K562 (cell line): ENCODE measurements around the gene PPP1R14B. TPM values are rescaled to one million over a fixed set of nuclear protein-coding genes. Genes with fewer than 3 reads are reported as not detected.

Source experiments
- ATAC-seq: fragments of 200-7000 bp; cut with Tn5 transposase; 3 replicates; pipeline ENCODE4 v1.9.1; 2020; ENCODE audit warnings: moderate library complexity
- BruUV-seq: library from RNA; stranded (reverse); fragments of 400-500 nt; replicated peaks from 2 replicates; lab custom pipeline; 2021; lab: Mats Ljungman, UMichigan
- CTCF ChIA-PET: fragments of 300-600 bp; formaldehyde crosslinking; extraction: SDS; loops from one replicate; lab custom pipeline; 2021; ENCODE audit warnings: low intra/inter-chr PET ratio; lab: Yijun Ruan, JAX
- POLR2A ChIA-PET: fragments of 300-600, 350-650 bp; sonication (Branson Sonifier 250); formaldehyde crosslinking; extraction: SDS; loops from one replicate; lab custom pipeline; 2021; ENCODE audit warnings: antibody characterized with exemption, inconsistent platforms; lab: Yijun Ruan, JAX
- DNase-seq, 4 experiments: peaks; one replicate each; pipeline versions ENCODE4 v3.0.0 to v3.0.0-alpha.2; 2011 to 2018; ENCODE audit warnings: low spot score in 3 of 4, mixed read lengths in 3 of 4; ENCODE audit errors: extremely low read depth in 1 of 4
- FAIRE-seq: peaks from 2 replicates; lab custom pipeline; 2011; peaks lifted over from hg19 to GRCh38; lab: Jason Lieb, UNC
- H2AFZ ChIP-seq: 2 replicates; pipeline ENCODE4 v1.6.0; 2011; ENCODE audit warnings: low read depth, low read length, control low read depth, inconsistent platforms
- H3K27ac ChIP-seq: fragments of 200-600 bp; 3 replicates; pipeline ENCODE4 v1.8.0; 2011; ENCODE audit warnings: low read depth, mild to moderate bottlenecking, control low read depth, inconsistent platforms, low read length, moderate library complexity, mixed read lengths; ENCODE audit errors: extremely low read depth
- H3K27me3 ChIP-seq, 2 experiments: fragments of 300-600 bp in 1 of 2; 2 replicates in 1 of 2; 3 replicates in 1 of 2; pipeline versions ENCODE4 v1.6.0 to v1.8.0; 2011; ENCODE audit warnings: inconsistent platforms in 2 of 2, low read length in 2 of 2, mild to moderate bottlenecking in 1 of 2, mixed read lengths in 1 of 2, moderate library complexity in 1 of 2; ENCODE audit not compliant: control insufficient read depth in 2 of 2, insufficient read depth in 2 of 2
- H3K36me3 ChIP-seq: fragments of 300-600 bp; 3 replicates; pipeline ENCODE4 v1.8.0; 2011; ENCODE audit warnings: mild to moderate bottlenecking, low read length, inconsistent platforms; ENCODE audit not compliant: control insufficient read depth, insufficient read depth
- H3K4me1 ChIP-seq, 2 experiments: fragments of 200-600 bp in 1 of 2; replicated peaks in 1 of 2; 2 replicates in 1 of 2; 3 replicates in 1 of 2; pipeline versions ENCODE4 v1.5.1 to v1.8.0; 2011; ENCODE audit warnings: inconsistent platforms in 2 of 2, low read length in 2 of 2, mild to moderate bottlenecking in 1 of 2, mixed read lengths in 1 of 2, moderate library complexity in 1 of 2; ENCODE audit not compliant: control insufficient read depth in 2 of 2, insufficient read depth in 2 of 2
- H3K4me2 ChIP-seq: 2 replicates; pipeline ENCODE4 v1.6.1; 2011; ENCODE audit warnings: low read length, control low read depth, inconsistent platforms, mixed read lengths; ENCODE audit not compliant: insufficient read depth
- H3K4me3 ChIP-seq: fragments of 200-600 bp; sonication (generic), shearing (Covaris generic); 2 replicates; pipeline ENCODE4 v1.5.1; 2016; ENCODE audit warnings: control low read depth, inconsistent platforms
- H3K79me2 ChIP-seq: fragments of 200-600 bp; 3 replicates; pipeline ENCODE4 v1.8.0; 2011; ENCODE audit warnings: low read length, inconsistent platforms; ENCODE audit not compliant: control insufficient read depth, insufficient read depth
- H3K9ac ChIP-seq, 2 experiments: 2 replicates each; pipeline versions ENCODE4 v1.6.0 to v1.6.1; 2011; ENCODE audit warnings: low read depth in 2 of 2, low read length in 2 of 2, control low read depth in 1 of 2, inconsistent platforms in 1 of 2, mild to moderate bottlenecking in 1 of 2, mixed read lengths in 1 of 2; ENCODE audit not compliant: insufficient read depth in 1 of 2
- H3K9me1 ChIP-seq: one replicate; pipeline ENCODE4 v1.6.0; 2011; ENCODE audit warnings: inconsistent platforms, mild to moderate bottlenecking, low read length, moderate library complexity; ENCODE audit not compliant: control insufficient read depth, insufficient read depth
- H3K9me3 ChIP-seq: replicated peaks from 2 replicates; pipeline ENCODE4 v1.5.1; 2011; ENCODE audit warnings: low read depth, low read length, inconsistent platforms; ENCODE audit not compliant: control insufficient read depth, insufficient read depth
- H4K20me1 ChIP-seq: replicated peaks from 2 replicates; pipeline ENCODE4 v1.6.1; 2011; ENCODE audit warnings: low read length, inconsistent platforms, mixed read lengths; ENCODE audit not compliant: control insufficient read depth, insufficient read depth
- ARHGAP35 ChIP-seq: fragments of 450-650 bp; IDR thresholded peaks from 2 replicates; pipeline ENCODE4 v1.6.1; 2018; ENCODE audit not compliant: partially characterized antibody
- BRCA1 ChIP-seq, 2 experiments: fragments of 450-650 bp in 1 of 2; sonication (generic) in 1 of 2; formaldehyde crosslinking in 1 of 2; IDR thresholded peaks; 2 replicates each; pipeline versions ENCODE4 v1.5.0 to v1.6.1; 2017 to 2020; ENCODE audit warnings: mild to moderate bottlenecking in 1 of 2, missing genetic modification reagents in 1 of 2
- GATA2 ChIP-seq: sonication (generic); formaldehyde crosslinking; IDR thresholded peaks from 2 replicates; pipeline ENCODE4 v1.4.0; 2020; ENCODE audit warnings: mild to moderate bottlenecking, missing genetic modification reagents
- KAT8 ChIP-seq: fragments of 450-650 bp; IDR thresholded peaks from 2 replicates; pipeline ENCODE4 v1.6.1; 2016; ENCODE audit warnings: low read depth, mild to moderate bottlenecking
- MYNN ChIP-seq, 2 experiments: sonication (generic); formaldehyde crosslinking in 1 of 2; IDR thresholded peaks; 2 replicates each; pipeline versions ENCODE4 v1.5.0 to v1.6.1; 2016 to 2020; ENCODE audit warnings: antibody characterized with exemption in 1 of 2, missing genetic modification reagents in 1 of 2
- NFYB ChIP-seq: IDR thresholded peaks from 2 replicates; pipeline ENCODE4 v1.6.1; 2011; ENCODE audit warnings: mild to moderate bottlenecking, moderate library complexity; ENCODE audit not compliant: insufficient read length; ENCODE audit errors: extremely low read depth
- NR2C1 ChIP-seq, 2 experiments: fragments of 450-650 bp; IDR thresholded peaks; 2 replicates each; pipeline ENCODE4 v1.6.1; 2017; ENCODE audit warnings: mild to moderate bottlenecking in 2 of 2, antibody characterized with exemption in 1 of 2, inconsistent platforms in 1 of 2, missing compliant biosample characterization in 1 of 2, missing genetic modification characterization in 1 of 2
- PBX2 ChIP-seq, 2 experiments: IDR thresholded peaks in 1 of 2; conservative IDR thresholded peaks in 1 of 2; 2 replicates each; pipeline ENCODE4 v1.6.1; 2016; ENCODE audit warnings: low read depth in 2 of 2, mild to moderate bottlenecking in 1 of 2, missing compliant biosample characterization in 1 of 2, missing genetic modification characterization in 1 of 2, moderate library complexity in 1 of 2
- PKNOX1 ChIP-seq: fragments of 450-650 bp; IDR thresholded peaks from 2 replicates; pipeline ENCODE4 v1.6.1; 2016
- RBM15 ChIP-seq: fragments of 200-400 bp; formaldehyde crosslinking; IDR thresholded peaks from 2 replicates; pipeline ENCODE4 v1.6.1; 2018; ENCODE audit warnings: mild to moderate bottlenecking, low read length, moderate library complexity; ENCODE audit not compliant: insufficient read depth
- XRCC5 ChIP-seq: fragments of 200-400 bp; formaldehyde crosslinking; IDR thresholded peaks from 2 replicates; pipeline ENCODE4 v1.6.1; 2017; ENCODE audit warnings: low read depth, mild to moderate bottlenecking, low read length
- ZMIZ1 ChIP-seq, 2 experiments: fragments of 150-350 bp in 1 of 2; IDR thresholded peaks; 2 replicates each; pipeline ENCODE4 v1.6.1; 2012 to 2016; ENCODE audit warnings: low read depth in 2 of 2, low read length in 2 of 2, mild to moderate bottlenecking in 1 of 2, moderate library complexity in 1 of 2
- ZNF197 ChIP-seq: fragments of 200-800 bp; sonication (Bioruptor generic); IDR thresholded peaks from 2 replicates; pipeline ENCODE4 v1.6.1; 2016; ENCODE audit warnings: low read depth, missing genetic modification characterization, missing compliant biosample characterization
- ZNF232 ChIP-seq: sonication (generic); formaldehyde crosslinking; IDR thresholded peaks from 2 replicates; pipeline ENCODE4 v1.8.0; 2022; ENCODE audit warnings: mild to moderate bottlenecking, missing genetic modification reagents
- WGBS: fragments of 100-300 bp; shearing (Covaris generic); methylation state at CpG from one replicate; pipeline ENCODE4 v1.1.6; 2016; ENCODE audit warnings: low coverage, mixed read lengths; ENCODE audit not compliant: insufficient coverage; ENCODE audit errors: missing lambda C conversion rate; 5-methylcytosine and 5-hydroxymethylcytosine counted together
- in situ Hi-C: fragments of 300-500 bp; cut with MboI; formaldehyde crosslinking; loops from 4 replicates; pipeline ENCODE4 v1.15.0; 2018; ENCODE audit warnings: inconsistent platforms, mixed read lengths
- intact Hi-C: fragments of 100-400 bp; cut with micrococcal nuclease; formaldehyde crosslinking; loops from 2 replicates; pipeline ENCODE4 v1.14.2; 2022
- polyA plus RNA-seq, 8 experiments: library from polyadenylated mRNA; depleted of rRNA in 4 of 8; stranded (reverse) in 5 of 8; unstranded in 3 of 8; fragments of >200 nt; fragmentation: Nextera tagmentation in 2 of 8; fragmentation: Illumina TruSeq in 1 of 8; extraction: Ambion mirVana in 2 of 8; extraction: Trizol in 1 of 8; gene quantifications; 2 replicates each; pipeline versions ENCODE4 v1.2.1 to v1.2.3, GENCODE V29; 2011 to 2014; ENCODE audit warnings: inconsistent platforms in 1 of 8, missing spikeins in 1 of 8
- total RNA-seq, 7 experiments: library from RNA; depleted of rRNA in 6 of 7; stranded (reverse); fragments of >200 nt in 6 of 7; fragmentation: Illumina TruSeq in 2 of 7; extraction: Trizol in 2 of 7; gene quantifications; 2 replicates each; pipeline versions ENCODE4 v1.2.1 to v1.2.3, GENCODE V29; 2011 to 2021; ENCODE audit warnings: low replicate concordance in 1 of 7

Gene PPP1R14B
- total and polyA plus RNA-seq, 9 of the 15 experiments (the other 6 are each of a cell fraction or from before 2014, with no cell fraction given): 7.7 to 566 (median 212) TPM

- 25% methylated on average over 5 of the region's 6 CpGs for WGBS
- Histone ChIP-seq H3K27me3 (no peaks in the 10 kb centered on the region), H3K4me1 (peaks cover 39 to 88% of the 10 kb centered on the region in 2 experiments), H3K9me1 (no peaks in the 10 kb centered on the region), H4K20me1 (0 out of 2 replicates have a peak, but pooled peaks cover 3% of the 10 kb centered on the region), H3K36me3 (peaks cover 42% of the 10 kb centered on the region), H3K4me3 (peak overlapping the region; percentile 98), H3K9ac (peak overlapping the region; percentile 95 to 98), H2AFZ (no peak overlapping the region), H3K9me3 (no peaks in the 10 kb centered on the region), H3K27ac (peak overlapping the region; percentile 98; the same call in 2 of the 3 replicates), H3K79me2 (peaks cover 55% of the 10 kb centered on the region), H3K4me2 (peak overlapping the region; percentile 99)
- FAIRE-seq (no peak), ATAC-seq (no peak), DNase-seq (no peak)
- ChIA-PET CTCF (no interaction called here), POLR2A (interaction anchor here (0.6 to 7.8 kb wide), 9 partner anchors 8 to 141 kb away, joined by 3 to 58 read pairs (median 5); partner anchors contain the start of genes FERMT3, STIP1 and VEGFB)
- intact Hi-C loops (loop anchor here (10.0 kb wide), 1 partner anchor 60 kb away; the partner anchor contains the start of genes CATSPERZ and ESRRA), in situ Hi-C loops (no loop called here)
- no TSS peak for BruUV-seq
- no peak for TF ChIP-seq NFYB
- TF ChIP-seq PBX2 (CRISPR knock-in tag; IDR thresholded peaks at IDR 0.05; ENCODE audit: low read depth): no peak
- no peak for TF ChIP-seq PBX2 (tag; conservative IDR thresholded peaks at IDR 0.05; ENCODE audit: low read depth)
- TF ChIP-seq PKNOX1: 0 out of 2 replicates have a peak, but pooled peaks have one; percentile 7
- no peak for TF ChIP-seq ARHGAP35
- TF ChIP-seq NR2C1 (IDR thresholded peaks at IDR 0.05): no peak
- TF ChIP-seq NR2C1 (tag; IDR thresholded peaks at IDR 0.05): no peak
- no peak for TF ChIP-seq GATA2 (CRISPR knock-in tag)
- no peak for TF ChIP-seq ZMIZ1 (IDR thresholded peaks at IDR 0.05; ENCODE audit: low read depth in 2 of 2, low read length in 2 of 2)
- 0 out of 2 replicates have a peak, but pooled peaks have one; percentile 20 for TF ChIP-seq MYNN (IDR thresholded peaks at IDR 0.05)
- TF ChIP-seq MYNN (CRISPR knock-in tag; IDR thresholded peaks at IDR 0.05): no peak
- no peak for TF ChIP-seq ZNF232 (CRISPR knock-in tag)
- TF ChIP-seq XRCC5: no peak
- no peak for TF ChIP-seq BRCA1 (IDR thresholded peaks at IDR 0.05)
- no peak for TF ChIP-seq BRCA1 (CRISPR knock-in tag; IDR thresholded peaks at IDR 0.05)
- TF ChIP-seq KAT8: no peak
- TF ChIP-seq ZNF197 (CRISPR knock-in tag): no peak
- no peak for TF ChIP-seq RBM15
These were observed 1.8 kb downstream of the PPP1R14B start for GRCh38 chr11:64244966-64245365.
